Muscle layer of duodenum (tissue), 2 donors: ENCODE results near the gene TIMM13.

Source experiments
- H3K27ac ChIP-seq: one replicate; pipeline ENCODE4 v1.7.0; 2013; ENCODE audit warnings: mild to moderate bottlenecking, low read length
- H3K27me3 ChIP-seq: one replicate; pipeline ENCODE4 v1.7.0; 2013; ENCODE audit warnings: low read depth, mild to moderate bottlenecking, control low read depth, low read length
- H3K36me3 ChIP-seq, 2 donors: one replicate each; pipeline ENCODE4 v1.7.0; 2013; ENCODE audit warnings: low read length in 2 of 2, control low read depth in 1 of 2, mild to moderate bottlenecking in 1 of 2; ENCODE audit not compliant: insufficient read depth in 2 of 2, control insufficient read depth in 1 of 2
- H3K4me1 ChIP-seq, 2 donors: one replicate each; pipeline ENCODE4 v1.7.0; 2013; ENCODE audit warnings: low read length in 2 of 2, mild to moderate bottlenecking in 2 of 2, control low read depth in 1 of 2, moderate library complexity in 1 of 2; ENCODE audit not compliant: insufficient read depth in 2 of 2, control insufficient read depth in 1 of 2
- H3K4me3 ChIP-seq, 2 donors: one replicate each; pipeline ENCODE4 v1.7.0; 2013; ENCODE audit warnings: low read length in 2 of 2, low read depth in 1 of 2, mild to moderate bottlenecking in 1 of 2
- H3K9me3 ChIP-seq, 2 donors: one replicate each; pipeline ENCODE4 v1.7.0; 2013; ENCODE audit warnings: low read length in 2 of 2, control low read depth in 1 of 2, mild to moderate bottlenecking in 1 of 2; ENCODE audit not compliant: control insufficient read depth in 1 of 2
- donor health status: healthy.

TIMM13 gene

DNA sequence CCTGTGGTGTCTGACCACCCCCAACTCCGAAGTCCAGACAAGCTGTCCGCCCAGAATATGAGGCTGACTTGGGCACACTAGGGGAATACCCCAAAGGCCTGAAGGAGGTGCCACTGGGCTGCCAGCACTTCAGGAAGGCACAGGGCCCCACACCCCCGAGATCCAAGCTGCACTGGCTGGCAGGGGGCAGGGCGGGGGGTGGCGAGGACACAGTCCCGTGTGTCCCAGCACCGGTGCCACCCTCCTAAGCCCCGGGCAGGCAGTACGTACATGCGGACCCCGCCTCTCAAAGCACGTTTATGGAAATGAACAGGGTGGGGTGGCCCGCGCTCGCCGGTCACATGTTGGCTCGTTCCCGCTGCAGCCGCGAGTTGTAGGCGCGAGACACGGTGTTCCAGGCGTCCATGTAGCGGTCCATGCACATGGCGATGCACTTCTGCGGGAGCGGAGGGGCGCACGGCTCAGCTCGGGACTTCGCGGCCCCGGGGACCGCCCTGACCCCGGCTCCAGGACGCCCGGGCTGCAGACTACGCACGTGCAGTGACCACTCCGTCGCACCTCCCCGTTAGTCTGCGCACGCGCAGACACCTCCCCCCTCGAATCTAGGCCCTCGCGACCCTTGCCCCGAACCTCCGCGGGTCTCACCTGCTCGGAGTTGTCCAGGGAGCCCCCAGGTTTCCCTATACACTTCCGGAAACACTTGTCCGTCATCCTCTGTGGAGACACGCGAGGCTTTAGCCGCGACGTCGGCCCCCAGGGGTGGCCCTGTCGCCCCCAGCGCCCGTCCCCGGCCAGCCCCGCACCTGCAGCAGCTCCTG lies 566 bp downstream of the TIMM13 start:
- Histone ChIP-seq H3K27ac (peak overlapping the region; percentile 90), H3K27me3 (no peaks in the 10 kb centered on the region), H3K9me3 (no peaks in the 10 kb centered on the region), H3K36me3 (peaks cover 3 to 22% of the 10 kb centered on the region in 2 donors), H3K4me1 (peaks cover 4 to 40% of the 10 kb centered on the region in 2 donors), H3K4me3 (peak overlapping the region; percentile 83 to 96)

DNA sequence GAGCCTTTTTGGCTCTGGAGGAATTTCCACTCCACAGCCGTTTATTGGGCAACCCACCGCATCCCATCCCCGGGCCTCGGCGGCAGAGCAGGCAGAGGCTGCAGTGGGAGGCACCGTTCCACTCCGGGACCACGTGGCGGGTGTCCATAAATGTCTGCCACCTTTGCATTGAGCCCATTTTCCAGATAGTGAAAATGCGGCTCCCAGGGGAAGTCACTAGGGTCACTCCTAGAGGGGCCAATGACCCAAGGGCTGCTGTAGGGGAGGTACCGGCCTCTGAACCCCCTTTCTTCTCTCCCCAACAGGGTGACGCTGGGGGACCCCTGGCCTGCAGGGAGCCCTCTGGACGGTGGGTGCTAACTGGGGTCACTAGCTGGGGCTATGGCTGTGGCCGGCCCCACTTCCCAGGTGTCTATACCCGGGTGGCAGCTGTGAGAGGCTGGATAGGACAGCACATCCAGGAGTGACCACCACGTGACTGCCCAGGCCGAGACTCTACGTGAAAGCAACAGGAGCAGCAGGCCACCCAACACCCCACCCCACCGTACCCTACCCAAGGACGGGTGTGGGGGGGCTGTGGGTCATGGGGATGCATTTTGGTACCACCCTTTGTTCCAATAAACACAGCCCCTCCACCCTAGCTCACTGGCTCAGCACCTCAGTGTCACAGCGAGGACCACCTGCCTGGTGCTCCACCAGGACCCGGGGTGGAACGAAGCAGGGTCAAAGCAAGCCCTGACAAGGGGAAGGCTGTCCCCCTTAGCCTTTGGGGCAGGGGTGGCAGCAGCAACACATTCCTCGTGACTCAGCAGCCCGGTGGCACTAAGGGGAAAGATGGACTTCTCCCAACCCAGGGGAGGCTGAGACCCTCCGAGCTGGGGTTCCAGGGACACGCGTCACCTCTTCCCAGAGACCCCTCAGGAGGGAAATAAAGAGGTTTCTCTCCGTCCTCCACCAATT lies 1.5 kb downstream of the TIMM13 start:
- Histone ChIP-seq H3K27ac (no peak overlapping the region), H3K4me1 (peaks cover 4 to 40% of the 10 kb centered on the region in 2 donors), H3K27me3 (no peaks in the 10 kb centered on the region), H3K4me3 (peak overlapping the region; percentile 83 to 96), H3K36me3 (peaks cover 0 to 14% of the 10 kb centered on the region in 2 donors), H3K9me3 (no peaks in the 10 kb centered on the region)

DNA sequence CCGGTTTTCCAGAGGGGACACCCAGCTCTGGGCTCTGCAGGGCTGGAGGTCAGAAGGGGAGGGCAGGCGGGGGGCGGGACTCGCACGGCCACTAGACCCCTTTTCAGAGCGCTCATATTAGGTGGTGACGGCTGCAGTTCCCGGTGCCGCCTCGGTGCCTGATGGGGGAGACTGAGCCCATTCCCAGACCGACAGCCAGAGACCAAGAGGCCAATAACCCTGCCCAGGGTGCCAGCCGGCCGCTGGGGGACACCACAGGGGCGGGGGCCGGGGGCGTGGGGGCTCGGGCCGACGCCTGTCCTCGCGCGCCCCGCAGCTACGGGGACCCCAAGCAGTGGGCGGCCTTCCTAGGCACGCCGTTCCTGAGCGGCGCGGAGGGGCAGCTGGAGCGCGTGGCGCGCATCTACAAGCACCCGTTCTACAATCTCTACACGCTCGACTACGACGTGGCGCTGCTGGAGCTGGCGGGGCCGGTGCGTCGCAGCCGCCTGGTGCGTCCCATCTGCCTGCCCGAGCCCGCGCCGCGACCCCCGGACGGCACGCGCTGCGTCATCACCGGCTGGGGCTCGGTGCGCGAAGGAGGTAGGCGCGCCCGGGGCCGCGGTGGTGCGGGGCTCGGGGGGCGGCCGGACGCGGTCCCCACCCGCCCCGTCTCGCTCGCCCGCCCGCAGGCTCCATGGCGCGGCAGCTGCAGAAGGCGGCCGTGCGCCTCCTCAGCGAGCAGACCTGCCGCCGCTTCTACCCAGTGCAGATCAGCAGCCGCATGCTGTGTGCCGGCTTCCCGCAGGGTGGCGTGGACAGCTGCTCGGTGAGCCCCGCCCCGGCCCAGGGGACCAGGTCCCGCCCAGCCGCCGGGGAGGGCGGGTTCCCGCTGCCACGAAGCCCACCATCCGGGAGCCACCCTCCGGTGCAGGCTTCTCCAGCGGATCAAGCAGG lies 2.4 kb downstream of the TIMM13 start:
- H3K36me3 ChIP-seq: peaks cover 0 to 7% of the 10 kb centered on the region in 2 donors
- H3K4me3 ChIP-seq: peak overlapping the region in 1 of 2 donors; percentile 96
- no peak overlapping the region for H3K27ac ChIP-seq
- H3K27me3 ChIP-seq: no peaks in the 10 kb centered on the region
- no peaks in the 10 kb centered on the region for H3K9me3 ChIP-seq
- H3K4me1 ChIP-seq: peaks cover 4 to 40% of the 10 kb centered on the region in 2 donors

DNA sequence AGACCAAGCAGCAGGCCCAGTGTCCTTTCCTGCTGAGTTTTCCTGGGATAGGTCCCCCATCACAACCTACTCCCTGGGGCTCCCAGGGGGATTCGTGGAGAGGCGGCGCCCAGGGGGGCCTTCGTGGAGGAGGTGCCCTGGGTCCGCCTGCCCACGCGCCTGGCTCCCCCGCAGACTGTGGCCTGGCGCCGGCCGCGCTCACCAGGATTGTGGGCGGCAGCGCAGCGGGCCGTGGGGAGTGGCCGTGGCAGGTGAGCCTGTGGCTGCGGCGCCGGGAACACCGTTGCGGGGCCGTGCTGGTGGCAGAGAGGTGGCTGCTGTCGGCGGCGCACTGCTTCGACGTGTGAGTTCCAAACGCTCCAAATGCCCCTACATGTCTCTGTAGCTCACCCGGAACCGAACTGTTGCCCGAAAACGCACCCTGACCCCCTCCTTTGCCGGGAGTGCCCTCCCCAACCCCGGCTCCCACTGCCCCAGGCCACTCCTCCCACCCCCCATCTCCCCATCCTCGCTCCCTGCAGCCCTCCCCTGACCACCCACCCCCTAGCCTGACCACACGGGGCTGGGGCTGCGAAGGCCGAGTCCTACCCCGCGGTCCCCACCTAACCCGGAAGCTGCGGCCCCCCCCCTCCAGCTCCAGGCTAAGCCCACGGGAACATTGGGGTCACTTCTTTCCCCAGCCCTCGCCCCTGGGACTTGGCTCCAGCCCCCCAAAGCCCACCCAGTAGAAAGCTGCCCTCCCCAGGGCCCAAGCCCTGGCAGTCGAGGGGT lies 3.3 kb downstream of the TIMM13 start:
- Histone ChIP-seq H3K36me3 (peaks cover 0 to 7% of the 10 kb centered on the region in 2 donors), H3K27me3 (no peaks in the 10 kb centered on the region), H3K4me1 (peaks cover 4 to 40% of the 10 kb centered on the region in 2 donors), H3K9me3 (no peaks in the 10 kb centered on the region), H3K27ac (no peak overlapping the region), H3K4me3 (no peak overlapping the region)

DNA sequence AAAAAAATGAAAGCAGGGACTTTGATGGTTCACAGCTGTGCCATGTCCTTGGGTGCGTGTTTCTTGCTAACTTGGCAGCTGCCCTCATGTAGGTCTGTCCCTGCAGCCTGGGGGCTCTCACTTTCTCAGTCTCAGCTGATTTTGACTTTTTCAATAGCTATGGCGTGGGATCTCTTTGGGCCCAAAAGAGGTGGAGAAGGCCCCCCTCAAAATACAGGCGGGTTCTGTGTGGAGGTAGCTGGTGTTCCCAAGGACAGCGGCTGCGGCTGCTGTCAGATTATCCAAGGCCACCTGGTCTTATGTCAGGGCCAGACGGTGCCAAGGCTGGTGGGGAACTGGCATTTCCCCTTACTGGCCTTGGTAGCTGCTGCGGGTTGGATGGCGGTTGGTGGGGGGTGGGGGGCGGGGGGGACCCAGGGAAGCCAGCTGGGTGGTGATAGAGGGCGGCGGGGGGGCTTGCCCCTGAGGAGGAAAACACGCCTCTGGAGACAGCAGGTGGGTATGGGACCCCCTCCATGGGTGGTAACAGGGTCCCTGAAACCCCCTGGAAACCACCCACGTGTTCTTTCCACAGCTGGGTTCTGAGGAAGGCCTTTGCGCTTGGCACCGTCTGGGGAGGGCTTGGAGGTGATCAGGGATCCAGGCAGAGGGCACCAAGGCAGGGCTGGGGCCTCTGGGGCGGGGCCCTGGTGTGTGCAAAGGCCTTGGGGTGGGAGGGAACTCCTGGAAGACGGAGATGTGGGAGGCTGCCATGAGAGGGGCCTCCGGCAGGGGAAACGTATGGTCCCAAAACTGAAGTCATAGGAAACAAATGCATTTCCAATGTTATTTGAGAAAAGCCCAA lies 4.1 kb downstream of the TIMM13 start:
- H3K4me1 ChIP-seq: peaks cover 4 to 32% of the 10 kb centered on the region in 2 donors
- no peaks in the 10 kb centered on the region for H3K9me3 ChIP-seq
- H3K27ac ChIP-seq: no peak overlapping the region
- no peaks in the 10 kb centered on the region for H3K27me3 ChIP-seq
- H3K4me3 ChIP-seq: no peak overlapping the region
- peaks cover 0 to 7% of the 10 kb centered on the region in 2 donors for H3K36me3 ChIP-seq

DNA sequence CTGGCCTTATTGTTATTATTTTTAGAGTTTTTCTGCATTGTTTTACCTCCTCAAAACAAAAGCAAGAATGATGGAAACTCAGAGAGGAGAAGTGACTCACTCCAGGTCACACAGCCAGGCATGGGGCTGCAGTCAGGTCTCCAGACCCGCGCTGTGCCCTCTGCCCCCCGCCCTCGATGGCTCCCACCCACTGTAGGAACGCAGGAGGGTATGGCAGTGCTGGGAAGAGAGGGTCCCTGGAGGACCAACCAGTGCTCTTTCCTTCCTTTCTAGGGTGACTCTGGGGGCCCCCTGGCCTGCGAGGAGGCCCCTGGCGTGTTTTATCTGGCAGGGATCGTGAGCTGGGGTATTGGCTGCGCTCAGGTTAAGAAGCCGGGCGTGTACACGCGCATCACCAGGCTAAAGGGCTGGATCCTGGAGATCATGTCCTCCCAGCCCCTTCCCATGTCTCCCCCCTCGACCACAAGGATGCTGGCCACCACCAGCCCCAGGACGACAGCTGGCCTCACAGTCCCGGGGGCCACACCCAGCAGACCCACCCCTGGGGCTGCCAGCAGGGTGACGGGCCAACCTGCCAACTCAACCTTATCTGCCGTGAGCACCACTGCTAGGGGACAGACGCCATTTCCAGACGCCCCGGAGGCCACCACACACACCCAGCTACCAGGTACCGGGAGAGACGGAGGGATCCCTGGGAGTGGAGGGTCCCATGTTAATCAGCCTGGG lies 5.6 kb downstream of the TIMM13 start:
- peaks cover 4 to 23% of the 10 kb centered on the region in 2 donors for H3K4me1 ChIP-seq
- H3K36me3 ChIP-seq: peaks cover 0 to 10% of the 10 kb centered on the region in 2 donors
- peaks cover 0 to 1% of the 10 kb centered on the region in 2 donors for H3K9me3 ChIP-seq
- H3K27me3 ChIP-seq: no peaks in the 10 kb centered on the region
- no peak overlapping the region for H3K4me3 ChIP-seq
- H3K27ac ChIP-seq: no peak overlapping the region

DNA sequence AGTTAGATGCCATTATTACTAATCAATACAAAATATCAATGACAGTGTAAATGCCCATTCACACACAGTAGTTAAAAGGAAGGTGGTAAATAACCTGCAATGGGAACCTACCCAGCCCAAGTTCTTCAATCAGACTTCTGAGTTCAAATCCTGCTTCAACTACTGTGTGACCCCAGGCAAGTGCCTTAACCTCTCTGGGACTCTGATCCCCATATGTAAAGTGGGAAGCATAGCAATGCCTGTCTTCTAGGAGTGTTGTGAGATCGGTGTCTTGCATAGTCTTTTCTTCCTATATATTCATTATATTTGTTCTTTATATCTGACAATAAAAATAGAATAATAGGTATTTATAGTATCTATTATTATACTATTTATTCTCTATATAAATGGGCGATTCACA lies 6.9 kb downstream of the TIMM13 start:
- H3K9me3 ChIP-seq: peaks cover 0 to 2% of the 10 kb centered on the region in 2 donors
- H3K4me3 ChIP-seq: no peak overlapping the region
- H3K27ac ChIP-seq: no peak overlapping the region
- H3K4me1 ChIP-seq: peaks cover 0 to 11% of the 10 kb centered on the region in 2 donors
- no peaks in the 10 kb centered on the region for H3K27me3 ChIP-seq
- peaks cover 0 to 16% of the 10 kb centered on the region in 2 donors for H3K36me3 ChIP-seq

DNA sequence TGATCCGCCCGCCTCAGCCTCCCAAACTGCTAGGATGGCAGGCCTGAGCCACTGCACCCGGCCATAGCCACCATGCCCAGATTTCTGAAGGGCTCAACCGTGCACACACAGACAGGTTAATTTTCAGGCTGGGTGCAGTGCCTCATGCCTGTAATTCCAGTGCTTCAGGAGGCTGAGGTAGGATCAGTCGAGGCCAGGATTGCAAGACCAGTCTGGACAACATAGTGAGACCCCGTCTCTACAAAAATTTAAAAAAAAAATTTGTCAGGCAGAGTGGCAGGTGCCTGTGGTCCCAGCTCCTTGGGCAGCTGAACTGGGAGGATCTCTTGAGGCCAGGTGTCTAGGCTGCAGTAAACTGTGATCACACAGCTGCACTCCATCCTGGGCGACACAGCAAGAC lies 7.6 kb downstream of the TIMM13 start:
- Histone ChIP-seq H3K36me3 (peaks cover 0 to 16% of the 10 kb centered on the region in 2 donors), H3K4me3 (no peak overlapping the region), H3K27ac (no peak overlapping the region), H3K4me1 (peaks cover 0 to 5% of the 10 kb centered on the region in 2 donors), H3K27me3 (no peaks in the 10 kb centered on the region), H3K9me3 (peaks cover 0 to 2% of the 10 kb centered on the region in 2 donors)

DNA sequence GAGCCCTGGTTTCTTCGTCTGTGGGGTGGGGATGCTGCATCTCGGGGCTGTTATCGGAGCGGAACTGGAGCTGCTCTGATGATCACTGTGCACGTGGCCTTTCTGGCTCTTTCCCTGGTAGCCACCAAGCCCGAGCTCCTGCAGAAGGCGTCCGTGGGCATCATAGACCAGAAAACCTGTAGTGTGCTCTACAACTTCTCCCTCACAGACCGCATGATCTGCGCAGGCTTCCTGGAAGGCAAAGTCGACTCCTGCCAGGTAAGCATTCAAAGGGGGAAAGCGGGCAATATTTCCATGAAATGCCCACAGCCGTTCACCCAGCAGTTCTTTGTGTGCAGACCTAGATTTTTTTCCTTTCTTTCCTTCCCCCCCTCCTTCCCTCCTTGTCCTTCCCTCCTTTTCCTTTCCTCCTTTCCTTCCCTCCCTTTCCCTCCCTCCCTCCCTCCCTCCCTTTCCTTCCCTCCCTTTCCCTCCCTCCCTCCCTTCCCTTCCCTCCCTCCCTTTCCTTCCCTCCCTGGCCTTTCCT lies 9.4 kb downstream of the TIMM13 start:
- Histone ChIP-seq H3K9me3 (peaks cover 0 to 2% of the 10 kb centered on the region in 2 donors), H3K27ac (no peak overlapping the region), H3K27me3 (no peaks in the 10 kb centered on the region), H3K36me3 (peaks cover 0 to 9% of the 10 kb centered on the region in 2 donors), H3K4me1 (no peaks in the 10 kb centered on the region), H3K4me3 (no peak overlapping the region)
